GM18868 (cell line): Measurements from ENCODE around the gene PPTC7.
"Not testable (repeated sequence)": the region's sequence is repeated elsewhere in the genome, so short reads cannot be mapped to it uniquely, and the experiment has no call there.

Experiments used
- ATAC-seq: cut with Tn5 transposase; IDR thresholded peaks from one replicate; pipeline ENCODE4 v1.9.1; 2021; ENCODE audit warnings: mild to moderate bottlenecking, moderate library complexity; ENCODE audit not compliant: unreplicated experiment

Gene PPTC7

DNA sequence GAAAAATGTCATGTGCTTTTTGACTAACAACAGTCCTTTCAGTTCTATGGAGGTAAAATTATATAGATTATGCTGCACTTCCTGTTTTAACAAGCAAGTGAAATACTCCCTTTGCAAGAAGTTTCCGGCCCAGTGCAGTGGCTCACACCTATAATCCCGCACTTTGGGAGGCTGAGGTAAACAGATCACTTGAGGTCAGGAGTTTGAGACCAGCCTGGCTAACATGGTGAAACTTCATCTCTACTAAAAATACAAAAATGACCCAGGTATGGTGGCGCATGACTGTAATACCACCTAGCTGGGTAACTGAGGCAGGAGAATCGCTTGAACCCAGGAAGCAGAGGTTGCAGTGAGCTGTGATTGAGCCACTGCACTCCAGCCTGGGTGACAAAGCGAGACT, 20.7 kb downstream of the PPTC7 start:
- ATAC-seq: peak; percentile 49

DNA sequence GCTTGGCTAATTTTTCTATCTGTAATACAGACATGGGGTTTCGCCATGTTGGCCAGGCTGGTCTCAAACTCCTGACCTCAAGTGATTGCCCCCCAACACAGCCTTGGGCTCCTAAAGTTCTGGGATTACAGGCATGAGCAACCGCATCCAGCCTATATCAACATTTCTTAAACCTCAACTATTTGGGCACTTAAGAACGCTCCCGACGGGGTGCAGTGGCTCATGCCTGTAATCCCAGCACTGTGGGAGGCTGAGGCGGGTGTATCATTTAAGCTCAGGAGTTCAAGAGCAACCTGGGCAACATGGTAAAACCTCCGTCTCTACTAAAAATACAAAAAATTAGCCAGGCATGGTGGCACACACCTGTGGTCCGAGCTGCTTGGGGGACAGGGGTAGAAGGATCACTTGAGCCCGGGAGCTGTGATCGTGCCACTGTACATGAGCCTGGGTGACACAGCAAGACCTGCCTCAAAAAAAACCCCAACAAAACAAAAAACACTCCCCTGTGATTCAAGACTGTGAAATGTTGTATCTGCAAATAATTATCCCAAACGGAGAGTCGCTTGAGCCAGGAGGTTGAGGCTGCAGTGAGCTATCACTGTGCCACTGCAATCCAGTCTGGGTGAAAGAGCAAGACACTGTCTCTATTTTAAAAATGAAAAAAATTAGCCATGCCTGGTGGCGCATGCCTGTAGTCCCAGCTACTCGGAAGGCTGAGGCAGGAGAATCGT, 21.5 kb downstream of the PPTC7 start:
- no peak for ATAC-seq

DNA sequence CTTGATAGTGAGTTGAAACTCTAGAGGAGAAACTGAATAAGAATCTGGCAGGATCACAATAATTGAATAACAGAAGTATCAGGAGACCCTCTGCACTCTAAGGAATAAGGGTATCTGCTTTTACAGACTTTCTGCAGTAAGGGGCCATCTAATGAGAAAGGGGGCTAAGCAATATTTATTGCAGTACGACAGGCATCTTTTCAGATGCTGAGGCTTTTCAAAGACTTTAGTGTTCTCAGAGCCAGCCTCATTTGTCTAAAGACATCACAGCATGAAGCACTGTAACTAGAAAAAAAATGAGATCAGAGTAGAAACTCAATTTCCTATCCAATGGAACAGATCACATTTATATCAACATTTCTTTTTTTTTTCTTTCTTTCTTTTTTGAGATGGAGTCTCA, 22.2 kb downstream of the PPTC7 start:
- ATAC-seq: no peak

DNA sequence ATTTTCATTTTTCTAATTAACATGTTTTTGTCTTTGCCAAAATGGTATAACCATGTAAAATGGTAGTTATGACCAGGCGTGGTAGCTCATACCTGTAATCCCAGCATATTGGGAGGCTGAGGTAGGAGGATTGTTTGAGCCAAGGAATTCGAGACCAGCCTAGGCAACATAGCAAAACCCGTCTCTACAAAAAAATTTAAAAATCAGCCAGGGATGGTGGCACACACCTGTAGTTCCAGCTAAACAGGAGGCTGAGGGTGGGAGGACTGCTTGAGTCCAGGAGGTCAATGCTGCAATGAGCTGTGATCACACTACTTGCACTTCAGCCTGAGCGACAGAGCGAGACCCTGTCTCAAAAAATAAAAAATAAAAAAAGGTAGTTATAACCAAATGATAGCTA, 23.1 kb downstream of the PPTC7 start:
- ATAC-seq: no peak

DNA sequence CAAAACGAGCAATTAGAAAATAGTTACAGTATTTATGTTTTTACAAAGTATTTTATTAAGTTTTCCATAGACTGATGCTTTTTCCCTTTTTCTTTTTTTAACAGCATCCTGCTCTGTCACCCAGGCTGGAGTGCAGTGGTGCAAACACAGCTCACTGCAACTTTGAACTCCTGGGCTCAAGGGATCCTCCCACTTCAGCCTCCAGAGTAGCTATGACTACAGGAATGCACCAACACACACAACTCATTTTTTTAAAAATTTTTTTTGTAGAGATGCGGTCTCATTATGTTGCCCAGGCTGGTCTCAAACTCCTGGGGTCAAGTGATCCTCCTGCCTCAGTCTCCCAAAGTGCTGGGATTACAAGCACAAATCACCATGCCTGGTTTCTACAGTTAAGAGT, 24.2 kb downstream of the PPTC7 start:
- not testable (repeated sequence) for ATAC-seq

DNA sequence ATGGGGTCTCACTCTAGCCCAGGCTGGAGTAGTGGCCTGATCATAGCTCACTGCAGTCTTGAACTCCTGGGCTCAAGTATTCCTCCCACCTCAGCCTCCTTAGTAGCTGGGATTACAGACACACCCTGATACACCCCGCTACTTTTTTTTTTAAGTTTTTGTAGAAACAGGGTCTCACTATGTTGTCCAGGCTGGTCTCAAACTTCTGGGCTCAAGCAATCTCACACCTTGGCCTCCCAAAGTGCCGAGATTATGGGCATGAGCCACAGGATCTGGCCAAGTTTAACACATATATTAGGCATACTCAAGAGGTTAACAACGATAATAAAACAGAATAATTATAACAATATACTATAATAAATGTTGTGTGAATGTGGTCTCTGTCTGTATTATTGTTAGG, 25.8 kb downstream of the PPTC7 start:
- no peak for ATAC-seq

DNA sequence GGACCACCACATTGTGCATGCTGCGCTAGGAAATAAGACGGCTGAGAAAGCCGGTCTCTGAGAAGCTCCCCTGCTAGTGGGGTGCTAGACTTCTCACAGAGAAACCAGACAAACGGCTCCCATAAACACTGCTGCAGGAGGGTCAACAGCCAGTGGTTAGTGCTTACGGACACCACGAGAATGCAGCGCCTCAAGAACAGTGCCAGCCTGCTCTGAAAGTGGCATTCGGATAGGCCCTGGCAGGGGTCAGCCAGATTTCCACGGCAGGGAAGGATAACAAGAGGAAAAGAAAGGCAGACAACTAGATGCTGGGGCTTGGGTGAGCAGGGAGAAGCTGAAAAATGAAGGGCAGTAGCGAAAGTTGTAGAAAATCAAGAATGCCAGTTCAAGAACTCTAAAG, 26.4 kb downstream of the PPTC7 start:
- ATAC-seq: no peak

DNA sequence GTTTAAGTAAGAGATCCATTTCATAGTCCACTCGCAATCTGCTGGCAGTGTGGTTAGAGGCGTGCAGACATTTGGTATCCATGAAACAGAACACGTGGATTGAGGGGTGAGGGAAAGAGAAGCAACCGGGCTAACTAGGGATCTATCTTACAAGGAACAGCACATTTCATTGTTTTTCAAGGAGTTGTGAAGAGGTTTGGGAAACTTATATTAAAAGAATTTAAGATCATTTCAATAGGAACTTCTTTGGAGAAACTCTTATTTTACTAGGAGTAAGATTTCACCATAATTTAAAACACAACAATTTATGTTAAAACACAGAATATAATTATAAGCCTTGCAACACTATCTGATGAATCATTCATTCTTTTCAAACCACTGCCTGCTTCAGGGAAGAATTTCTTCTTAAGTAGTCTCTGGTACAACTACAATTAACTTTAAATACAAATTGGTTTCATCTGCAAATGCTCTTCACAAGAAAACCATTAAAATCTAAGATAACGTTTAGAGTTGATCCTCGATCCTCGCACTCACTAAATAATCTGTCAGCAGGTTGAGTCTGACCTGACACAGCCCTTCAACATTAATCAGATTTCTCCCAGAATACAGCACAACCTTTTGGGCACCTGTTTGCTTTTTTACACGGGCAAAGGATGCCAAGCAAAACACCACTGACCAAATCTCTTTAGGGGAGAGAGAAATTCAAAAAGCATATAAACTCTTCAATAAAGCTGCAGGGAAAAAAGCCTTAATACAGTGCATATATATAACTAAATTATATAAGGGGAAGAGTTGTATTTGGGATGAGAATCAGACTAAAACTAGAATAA, 27.3 kb downstream of the PPTC7 start:
- ATAC-seq: no peak

DNA sequence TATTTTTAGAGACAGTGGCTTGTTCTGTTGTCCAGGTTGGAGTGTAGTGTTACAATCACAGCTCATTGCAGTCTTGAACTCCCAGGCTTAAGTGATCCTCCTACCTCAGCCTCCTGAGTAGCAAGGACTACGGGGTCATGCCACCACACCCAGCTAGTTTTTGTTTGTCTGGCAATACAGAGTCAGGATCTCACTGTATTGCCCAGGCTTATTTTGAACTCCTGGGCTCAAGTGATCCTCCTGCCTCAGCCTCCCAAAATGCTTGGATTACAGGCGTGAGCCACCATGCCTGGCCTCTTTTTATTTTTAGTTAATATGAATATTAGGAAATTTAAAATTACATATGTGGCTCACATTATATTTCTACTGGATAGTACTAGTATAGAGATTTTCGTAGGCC, 28.9 kb downstream of the PPTC7 start:
- ATAC-seq: no peak

DNA sequence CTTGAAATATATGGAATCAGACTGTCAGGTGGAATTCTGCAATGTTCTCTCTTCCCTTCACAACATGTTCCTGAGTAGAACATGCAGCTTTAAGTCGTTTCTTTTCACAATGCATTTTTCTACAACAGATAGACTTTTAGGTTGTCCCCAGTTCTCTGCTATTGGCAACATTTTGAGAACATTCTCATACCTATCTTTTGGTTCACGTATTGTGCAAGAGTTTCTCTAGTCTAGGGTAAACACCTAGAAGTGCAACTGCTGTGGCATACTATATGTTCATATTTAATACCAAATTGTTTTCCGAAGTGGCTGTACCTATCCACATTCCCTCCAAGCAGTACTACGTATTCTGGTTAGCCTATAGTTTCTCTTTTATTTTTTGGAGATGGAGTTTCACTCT, 32.1 kb downstream of the PPTC7 start:
- no peak for ATAC-seq

DNA sequence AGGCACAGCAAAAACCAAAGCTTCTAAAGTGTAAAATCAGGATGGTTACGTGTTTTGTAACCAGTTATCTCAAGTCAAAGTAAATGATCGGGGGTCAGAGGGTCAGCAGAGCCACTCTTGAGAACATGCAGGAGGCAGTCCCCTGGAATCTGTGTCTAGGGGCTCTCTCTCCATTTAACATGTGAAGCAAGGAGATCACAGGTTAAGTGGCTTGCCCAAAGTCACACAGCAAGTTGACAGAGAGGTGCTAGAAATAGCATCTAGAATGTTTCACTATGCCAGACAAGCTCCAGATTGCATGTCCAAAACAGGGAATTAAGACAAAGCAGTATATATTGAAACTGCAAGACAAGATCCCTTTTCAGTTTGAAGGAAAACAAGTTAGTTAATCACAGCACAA, 33.4 kb downstream of the PPTC7 start:
- no peak for ATAC-seq

DNA sequence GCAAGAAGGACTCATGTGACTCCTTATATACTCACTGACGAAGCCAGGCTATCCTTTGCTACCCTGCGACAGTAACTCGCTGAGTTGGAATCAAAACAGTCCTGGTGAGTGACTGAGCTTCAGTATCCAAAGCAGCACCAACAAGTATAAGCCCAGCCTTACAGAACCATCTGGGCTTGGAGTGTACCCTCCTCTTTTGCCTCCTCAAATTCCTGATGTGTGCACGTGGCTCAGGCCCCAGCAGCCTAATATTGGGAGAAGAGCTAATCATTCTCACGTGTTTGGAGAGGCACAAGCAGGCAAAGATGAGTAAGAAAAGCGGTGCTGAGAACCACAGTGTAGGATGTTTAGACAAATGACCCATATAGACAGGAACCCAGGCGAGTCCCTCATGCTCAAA, 34.4 kb downstream of the PPTC7 start:
- ATAC-seq: no peak

DNA sequence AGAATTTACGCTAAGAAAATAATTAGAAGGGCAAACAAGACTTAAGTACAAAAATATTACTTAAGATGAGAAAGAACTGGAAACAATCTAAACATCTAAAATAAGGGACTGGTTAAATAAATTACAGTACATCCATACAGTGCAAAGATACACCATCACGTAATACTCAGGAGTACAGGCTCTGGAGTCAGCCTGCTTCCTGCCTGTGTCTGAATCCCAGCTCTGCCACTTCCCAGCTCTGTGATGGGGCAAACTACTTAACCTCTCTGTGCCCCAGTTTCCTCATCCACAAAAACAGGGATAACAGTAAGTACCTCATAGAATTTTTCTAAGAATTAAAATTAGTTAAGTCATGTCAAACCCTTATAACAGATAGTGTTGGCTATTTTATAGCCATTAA, 36.0 kb downstream of the PPTC7 start:
- ATAC-seq: no peak

DNA sequence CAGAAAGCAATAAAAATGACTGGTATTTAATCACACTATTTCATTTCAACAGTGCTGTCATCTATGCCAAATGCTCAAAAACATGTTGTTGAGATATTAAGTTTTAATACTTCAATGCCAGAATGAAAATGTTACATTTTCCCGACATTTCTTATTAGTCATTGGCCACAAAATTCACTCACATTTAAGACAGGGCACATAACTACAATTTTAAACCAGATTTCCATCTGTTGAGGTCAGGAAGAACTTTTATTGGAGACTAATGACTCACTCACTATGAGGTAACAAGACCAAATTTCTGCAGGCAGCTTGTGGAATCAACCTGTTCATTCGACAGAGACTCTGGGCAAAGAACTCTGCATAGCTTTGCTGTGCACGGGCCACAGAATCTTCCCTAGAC, 36.8 kb downstream of the PPTC7 start:
- ATAC-seq: no peak

DNA sequence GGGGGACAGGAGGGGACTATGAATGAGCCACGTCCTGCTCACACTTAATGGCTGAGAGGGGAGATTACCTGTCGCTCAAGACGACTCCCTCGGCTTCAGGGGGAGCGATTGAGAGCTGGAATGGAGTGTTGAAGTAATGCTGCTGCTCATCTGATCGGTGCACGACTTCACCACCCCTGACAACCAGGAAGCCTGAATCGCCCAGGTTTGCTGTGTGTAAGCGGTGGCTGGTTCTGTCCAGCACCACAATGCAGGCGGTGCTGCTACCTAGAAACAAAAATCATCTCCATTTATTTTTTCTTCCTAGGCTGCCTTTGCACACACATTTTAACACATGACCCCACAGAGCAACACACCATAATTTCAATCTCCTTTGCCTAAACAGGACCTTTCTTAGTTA, 37.3 kb downstream of the PPTC7 start:
- no peak for ATAC-seq

DNA sequence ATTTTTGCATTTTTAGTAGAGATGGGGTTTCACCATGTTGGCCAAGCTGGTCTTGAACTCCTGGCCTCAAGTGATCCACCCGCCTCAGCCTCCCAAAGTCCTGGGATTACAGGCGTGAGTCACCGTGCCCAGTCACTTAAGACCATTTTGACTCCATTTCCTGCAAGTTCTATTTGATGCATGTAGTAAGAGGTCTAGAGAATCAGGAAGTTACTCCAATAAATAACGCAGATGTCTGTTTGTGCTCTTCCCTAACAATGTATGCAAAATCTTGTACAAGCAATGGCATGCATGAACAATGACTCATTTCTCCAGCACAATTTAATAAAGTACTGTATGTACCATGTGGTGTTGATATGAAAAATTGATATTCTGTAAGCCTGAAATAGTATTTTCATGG, 37.9 kb downstream of the PPTC7 start:
- not testable (repeated sequence) for ATAC-seq

DNA sequence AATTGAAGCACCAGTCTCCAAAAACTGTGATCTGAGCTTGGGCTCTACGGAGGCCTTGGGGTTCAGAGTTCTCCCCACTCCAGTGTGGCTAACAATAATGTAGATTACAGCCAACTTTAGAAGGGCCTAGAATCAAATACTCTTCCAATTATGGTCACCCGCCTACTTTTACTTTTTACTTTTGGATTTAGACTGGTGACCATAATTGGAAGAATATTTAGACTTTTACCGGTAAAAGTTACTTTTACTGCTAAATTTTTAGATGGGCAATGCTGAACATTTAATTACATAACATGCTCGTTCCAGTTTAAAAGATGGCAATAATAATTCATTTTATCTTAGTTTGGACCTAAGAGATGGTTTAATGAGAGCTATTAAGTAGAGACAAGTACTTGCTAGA, 39.2 kb downstream of the PPTC7 start:
- ATAC-seq: no peak

DNA sequence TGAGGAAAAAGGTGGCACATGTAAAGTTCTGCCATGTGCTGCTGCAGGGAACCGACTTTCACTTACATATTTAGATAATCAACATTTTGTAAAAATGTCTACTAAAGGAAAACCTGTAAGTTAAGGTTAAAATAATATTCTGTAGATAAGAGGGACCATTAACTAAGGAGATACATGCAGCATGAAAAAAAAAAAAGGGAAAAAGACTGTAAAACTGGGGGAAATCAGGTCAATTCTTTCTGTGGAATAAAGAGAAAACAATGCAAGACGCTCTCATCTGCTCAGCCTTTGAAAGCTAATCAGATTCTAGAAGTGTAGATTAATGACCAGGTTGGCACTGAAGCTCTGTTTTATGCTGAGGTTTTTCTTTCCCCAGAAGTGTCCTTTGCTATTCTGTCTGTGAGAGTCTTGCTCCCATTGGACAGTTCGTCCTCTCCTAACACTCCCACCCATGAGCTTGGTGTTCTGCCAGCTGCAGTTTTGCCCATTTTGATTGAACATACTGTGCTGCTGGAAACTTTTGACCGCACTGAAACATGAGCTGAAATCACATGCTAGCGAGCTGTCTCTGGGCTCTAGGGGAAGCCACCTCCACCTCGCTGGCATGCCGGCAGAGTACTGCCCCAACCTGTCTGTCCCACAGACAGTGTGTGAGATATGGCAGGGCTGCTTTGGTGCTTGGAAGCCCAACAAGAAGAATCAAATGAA, 39.7 kb downstream of the PPTC7 start:
- ATAC-seq: no peak

DNA sequence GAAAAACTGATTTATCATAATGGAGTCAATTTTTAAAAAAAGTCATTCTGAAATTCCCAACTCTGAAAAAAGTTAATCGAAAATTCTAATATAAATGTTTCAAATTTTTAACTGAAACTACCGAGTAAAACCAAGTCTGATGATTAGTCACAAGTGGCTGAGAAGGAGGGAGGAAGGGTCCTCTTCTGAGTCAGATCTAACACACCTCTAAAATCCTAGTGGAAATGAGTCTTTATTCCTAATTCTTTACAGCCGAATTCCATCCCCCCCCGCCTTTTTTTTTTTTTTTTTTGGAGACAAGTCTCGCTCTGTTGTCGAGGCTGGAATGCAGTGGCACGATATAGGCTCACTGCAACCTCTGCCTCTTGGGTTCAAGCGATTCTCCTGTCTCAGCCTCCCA, 43.1 kb downstream of the PPTC7 start:
- no peak for ATAC-seq

DNA sequence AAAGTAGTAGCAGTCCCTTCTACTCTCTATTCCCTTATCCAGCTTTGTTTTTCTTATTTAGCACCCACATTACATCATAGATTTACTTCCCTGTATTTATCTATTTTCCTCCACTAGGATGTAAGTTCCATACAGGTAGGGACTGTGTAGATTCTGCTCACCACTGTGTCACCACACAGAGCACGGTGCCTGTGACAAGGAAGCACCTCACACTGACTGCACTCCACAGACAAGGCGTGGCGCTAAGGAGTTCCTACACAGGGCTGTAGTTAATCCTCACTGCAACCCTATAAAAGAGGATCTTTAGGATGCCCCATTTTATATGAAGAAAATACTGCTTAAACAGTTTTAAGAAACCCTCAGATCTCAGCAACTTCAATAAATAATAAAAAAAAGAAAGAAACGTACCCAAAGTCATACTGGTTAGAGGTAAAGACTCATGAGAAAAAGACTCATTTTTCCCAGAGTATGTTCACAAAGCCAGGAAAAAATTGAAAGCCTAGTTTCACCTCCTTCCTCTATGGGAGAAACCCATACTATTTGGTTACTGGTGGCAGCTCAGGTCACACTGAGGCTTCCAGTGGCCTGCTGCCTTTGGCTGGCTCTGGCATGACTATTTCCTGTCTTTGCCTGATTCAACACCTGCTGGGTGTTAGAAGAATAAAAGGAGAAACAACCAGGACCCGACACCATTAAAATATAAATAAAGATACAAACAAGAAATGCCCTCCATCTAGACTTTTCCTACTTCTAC, 44.1 kb downstream of the PPTC7 start:
- ATAC-seq: no peak
